HG03066 (cell line): ENCODE results near the gene KAT8.
"Not testable (repeated sequence)": the region's sequence is repeated elsewhere in the genome, so short reads cannot be mapped to it uniquely, and the experiment has no call there.

Source experiments
- ATAC-seq: cut with Tn5 transposase; IDR thresholded peaks from one replicate; pipeline ENCODE4 v1.9.1; 2021; ENCODE audit warnings: low read depth; ENCODE audit not compliant: unreplicated experiment

The KAT8 gene

DNA sequence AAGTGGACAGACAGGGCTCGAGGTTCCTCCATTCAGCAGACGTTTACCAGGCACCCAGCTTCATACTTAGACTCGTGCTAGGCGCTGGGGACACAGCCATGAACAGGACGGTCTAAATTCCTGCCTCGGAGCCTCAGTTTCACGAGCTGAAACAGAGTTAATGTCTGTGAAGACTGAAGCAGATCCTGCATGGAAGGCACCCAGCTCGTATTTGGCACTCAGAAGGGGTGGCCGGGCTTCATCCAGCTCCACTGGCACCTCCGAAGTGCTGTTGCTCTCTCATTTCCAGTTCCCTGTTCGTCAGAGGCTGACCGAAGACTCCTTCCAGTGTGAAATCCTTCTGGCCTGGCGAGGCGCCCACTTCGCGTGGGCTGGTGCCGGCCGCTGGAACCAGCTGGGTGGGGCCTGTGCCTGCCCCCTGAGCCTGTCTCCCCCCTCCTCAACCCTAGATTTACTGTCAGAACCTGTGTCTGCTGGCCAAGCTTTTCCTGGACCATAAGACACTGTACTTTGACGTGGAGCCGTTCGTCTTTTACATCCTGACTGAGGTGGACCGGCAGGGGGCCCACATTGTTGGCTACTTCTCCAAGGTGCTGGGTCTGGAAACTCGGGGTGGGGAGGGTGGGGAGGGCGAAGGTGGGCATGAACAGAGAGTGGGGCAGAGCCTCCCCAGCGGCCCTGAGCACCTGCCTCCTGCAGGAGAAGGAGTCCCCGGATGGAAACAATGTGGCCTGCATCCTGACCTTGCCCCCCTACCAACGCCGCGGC, 12.3 kb downstream of the KAT8 start:
- ATAC-seq, result no peak

DNA sequence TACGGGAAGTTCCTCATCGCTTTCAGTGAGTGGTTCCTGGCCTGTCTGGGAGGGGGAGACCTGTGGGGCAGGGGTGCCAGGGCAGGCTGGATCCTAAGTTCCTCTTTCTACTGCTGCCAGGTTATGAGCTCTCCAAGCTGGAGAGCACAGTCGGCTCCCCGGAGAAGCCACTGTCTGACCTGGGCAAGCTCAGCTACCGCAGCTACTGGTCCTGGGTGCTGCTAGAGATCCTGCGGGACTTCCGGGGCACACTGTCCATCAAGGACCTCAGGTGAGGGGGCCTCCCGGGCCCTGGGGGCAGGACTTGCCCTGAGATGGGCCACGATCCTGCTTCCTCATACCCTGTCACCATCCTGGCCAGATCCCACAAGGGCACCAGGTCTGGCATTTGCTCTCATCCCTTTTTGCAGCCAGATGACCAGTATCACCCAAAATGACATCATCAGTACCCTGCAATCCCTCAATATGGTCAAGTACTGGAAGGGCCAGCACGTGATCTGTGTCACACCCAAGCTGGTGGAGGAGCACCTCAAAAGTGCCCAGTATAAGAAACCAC, 12.9 kb downstream of the KAT8 start:
- ATAC-seq, result no peak

DNA sequence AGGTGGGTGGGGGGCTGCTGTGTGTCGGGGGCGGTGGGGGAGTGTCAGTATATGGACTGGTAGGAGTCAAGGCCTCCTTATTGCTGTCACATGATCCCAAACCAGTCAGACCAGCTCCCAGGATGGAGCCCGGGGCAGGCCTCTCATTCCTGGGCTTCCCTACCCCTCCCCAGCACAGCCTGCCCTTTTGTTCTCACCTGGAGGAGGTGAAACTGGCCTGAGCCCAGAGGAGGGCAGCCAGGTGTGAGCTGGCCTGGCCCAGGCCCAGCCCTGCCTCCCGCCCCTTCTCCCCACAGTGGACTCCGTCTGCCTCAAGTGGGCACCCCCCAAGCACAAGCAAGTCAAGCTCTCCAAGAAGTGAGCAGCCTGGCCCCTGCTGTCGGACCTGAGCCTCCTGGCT, 13.4 kb downstream of the KAT8 start:
- no peak for ATAC-seq

DNA sequence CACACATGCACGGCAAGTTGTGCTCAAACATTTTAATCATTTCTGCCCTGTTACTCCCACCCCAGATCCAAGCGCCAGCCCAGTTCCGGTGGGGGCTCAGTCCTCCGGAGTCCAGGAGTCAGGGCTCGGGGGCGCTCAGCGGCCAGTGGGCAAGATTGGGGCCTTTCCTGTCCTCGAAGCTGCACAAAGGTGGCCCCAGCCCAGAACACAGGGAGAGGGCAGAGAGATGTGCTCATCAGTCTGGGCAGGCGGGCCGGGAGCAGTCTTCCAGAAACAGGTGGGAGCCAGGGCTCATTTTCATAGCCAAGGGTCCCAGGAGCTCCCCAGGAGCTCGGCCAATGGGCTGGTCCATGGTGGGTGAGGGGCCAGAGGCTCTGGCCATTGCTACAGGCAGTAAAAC, 14.0 kb downstream of the KAT8 start:
- ATAC-seq, result no peak

DNA sequence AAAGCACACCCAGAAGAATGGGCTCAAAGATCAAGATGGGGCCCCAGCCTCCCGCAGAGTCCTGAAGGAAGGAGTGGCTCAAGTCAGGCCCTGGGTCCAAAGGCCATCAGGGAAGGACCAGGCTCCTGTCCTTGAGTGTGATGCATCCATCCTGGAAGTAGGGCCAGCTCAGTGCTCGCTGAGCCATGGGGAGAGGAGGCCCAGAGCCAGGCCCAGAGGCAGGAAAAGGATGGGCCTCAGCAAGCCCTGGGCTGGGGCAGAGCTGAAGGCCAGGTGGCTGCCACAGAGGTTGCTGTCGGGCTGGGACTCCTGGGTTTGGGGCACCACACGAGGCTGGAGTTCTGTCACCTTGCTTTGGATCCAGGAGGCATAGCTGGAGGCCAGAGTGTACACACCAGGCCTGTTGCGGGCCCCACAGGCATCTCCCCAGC, 14.4 kb downstream of the KAT8 start:
- no peak for ATAC-seq

DNA sequence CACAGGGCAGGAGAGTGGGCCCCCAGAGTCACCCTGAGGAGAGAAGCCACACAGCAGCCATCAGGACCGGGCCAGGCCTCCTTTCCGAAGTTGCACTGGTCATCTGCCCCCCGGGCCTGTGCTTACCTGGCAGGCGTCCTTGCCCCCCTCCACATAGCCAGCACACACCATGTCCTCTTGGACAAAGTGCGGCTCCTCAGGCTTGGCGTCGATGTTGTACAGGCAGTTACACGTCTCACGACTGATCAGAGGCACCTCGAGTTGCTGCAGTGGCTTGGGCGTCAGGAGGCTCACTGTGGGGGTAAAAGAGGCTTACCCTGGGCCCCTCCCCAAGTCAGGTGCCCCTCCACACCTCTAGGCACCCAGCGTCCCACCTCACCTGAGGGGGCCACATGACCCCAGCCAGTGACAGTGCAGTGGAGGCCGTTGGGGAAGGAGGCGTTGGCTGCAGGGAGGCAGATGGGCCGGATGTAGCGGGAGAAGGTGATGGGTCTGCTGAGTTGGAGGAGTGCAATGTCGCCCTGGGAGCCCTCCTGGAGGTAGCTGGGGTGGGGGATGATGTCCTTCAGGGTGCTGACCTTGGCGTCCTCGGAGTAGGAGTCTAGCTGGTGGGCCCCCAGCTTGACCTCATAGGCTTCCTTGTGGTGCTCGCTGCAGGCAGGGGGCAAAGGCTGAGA, 15.0 kb downstream of the KAT8 start:
- no peak for ATAC-seq

DNA sequence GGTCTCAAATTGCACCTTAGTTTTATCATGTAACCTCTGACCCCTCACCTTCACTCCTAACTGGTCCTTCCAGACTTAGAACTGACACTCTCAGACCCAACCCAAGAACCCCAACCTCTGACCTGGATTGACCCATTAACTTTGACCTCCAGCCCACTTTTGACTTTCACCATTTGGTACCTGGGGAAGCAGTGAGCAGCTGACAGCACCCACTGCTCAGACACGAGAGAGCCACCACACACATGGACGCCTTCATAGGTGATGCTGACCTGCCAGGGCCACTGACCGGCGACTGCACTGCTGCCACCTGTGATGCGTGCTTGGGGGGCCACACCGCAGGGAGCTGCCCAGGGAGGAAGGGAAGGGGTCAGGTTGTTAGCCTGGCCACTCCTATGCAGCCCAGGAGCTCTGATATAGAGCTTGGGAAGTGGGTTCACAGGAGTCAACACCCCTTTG, 15.6 kb downstream of the KAT8 start:
- ATAC-seq, result no peak

DNA sequence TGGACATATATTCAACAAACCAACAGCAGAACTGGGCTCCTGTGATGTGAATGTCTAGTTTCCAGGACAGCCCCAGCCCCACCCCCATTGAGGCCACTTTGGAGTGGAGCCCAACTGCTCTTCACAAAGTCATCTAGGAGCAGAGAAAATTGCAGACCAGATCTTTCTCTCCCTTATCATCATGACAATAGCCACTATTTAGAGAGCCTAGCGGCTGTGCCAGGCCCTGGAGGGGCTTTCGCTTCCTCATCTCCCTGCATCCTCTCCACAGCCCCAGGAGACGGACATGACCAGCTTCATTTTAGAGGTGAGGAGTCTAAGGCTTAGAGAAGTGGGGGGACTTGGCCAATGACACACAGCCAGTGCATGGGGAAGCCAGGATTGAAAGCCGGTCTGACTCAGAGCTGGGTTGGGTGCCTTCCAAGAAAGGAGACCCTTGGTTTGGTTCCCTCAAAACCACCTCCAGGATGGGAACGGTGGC, 16.7 kb downstream of the KAT8 start:
- ATAC-seq, result no peak

DNA sequence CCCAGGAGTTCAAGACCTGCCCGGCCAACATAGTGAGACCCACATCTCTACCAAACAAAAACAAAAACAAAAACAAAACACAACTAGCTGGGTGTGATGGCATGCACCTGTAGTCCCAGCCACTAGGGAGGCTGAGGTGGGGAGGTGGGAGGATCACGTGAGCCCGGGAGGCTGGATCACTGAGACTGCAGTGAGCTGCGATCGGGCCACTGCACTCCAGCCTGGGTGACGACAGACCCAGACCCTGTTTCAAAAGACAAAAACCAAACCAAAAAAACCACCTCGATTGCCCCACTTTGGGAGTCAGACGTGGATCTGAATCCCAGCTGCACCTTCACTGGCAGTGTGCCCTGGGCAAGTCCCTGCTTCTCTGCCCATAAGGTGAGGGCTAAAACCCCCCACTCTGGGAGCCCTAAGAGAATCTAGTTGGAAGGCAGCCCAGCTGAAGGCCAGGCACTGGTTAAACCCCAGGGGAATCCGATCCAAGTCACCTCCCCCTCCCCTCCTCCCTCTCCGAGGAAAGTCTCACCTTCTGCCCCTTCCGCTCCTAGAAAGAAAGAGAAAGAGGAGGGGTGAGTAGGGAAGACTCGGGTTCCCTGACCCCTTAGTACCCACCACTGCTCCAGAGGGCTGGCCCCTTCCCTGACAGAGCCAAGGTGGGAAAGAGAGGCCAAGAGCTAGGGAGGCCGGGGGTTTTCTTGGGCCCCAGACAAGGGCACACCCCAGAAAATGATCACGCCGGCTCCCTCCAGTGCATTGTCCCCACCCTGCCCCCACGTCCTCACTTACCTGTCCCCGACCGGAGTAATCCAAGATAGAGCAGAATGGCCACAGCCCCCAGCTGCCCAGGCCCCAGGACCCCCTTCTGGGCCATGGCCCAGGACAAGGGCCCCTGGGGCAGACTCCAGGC, 17.4 kb downstream of the KAT8 start:
- ATAC-seq, result no peak

DNA sequence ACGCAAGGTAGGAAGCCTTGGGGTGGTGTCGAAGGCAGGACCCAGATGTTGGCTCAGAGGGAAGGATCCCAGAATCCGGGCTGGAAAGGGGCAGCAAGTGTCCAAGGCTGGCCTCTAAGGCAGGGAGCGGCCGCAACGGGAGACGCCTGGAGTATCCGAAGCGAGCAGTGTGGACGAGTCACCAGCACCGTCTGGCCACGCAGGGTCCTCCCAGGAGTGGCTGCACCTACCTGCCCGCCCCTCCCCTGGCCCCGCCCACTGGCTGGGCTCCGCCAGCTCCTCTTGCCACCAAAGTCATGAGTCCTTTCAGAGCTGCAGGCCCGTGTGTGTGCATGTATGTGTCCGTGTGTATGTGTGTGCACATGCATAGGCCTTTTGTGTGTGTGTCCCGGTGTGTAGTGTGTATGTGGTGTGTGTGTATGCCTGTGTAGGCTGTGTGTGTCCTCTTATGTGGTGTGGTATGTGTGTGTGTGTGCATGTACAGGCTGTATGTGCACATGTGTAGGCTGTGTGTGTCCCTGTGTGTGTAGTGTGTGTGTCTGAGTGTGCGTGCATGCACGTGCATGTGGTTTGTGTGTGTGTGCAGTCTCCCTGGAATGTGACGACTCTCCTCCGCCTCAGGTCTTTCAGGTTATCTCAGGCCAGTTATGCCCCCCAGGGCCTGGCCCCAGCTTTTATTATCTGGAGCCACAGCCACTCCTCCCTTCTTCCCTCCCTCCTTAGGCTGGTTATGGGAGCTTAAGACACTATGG, 18.2 kb downstream of the KAT8 start, which contains the start of gene PRSS8:
TSS of gene PRSS8 (minus strand) at position 193 of the 752 bp plus-strand sequence. CDS start 229 bp downstream, outside the sequence.
- no peak for ATAC-seq

DNA sequence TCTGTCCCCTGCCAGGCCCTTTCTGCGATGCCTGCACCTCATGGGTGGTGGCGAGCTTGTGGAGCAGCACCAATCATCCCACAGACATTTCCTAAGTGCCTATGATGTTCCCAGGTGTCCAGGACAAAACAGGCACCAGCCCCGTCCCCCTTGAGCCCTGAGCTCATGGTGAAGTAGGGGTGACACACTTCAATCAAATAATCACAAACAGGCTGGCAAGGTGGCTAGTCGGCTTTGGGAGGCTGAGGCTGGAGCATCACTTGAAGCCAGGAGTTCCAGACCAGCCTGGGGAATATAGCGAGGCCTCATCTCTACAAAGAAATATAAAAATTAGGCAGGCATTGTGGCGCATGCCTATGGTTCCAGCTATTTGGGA, 18.8 kb downstream of the KAT8 start:
- ATAC-seq, result no peak

DNA sequence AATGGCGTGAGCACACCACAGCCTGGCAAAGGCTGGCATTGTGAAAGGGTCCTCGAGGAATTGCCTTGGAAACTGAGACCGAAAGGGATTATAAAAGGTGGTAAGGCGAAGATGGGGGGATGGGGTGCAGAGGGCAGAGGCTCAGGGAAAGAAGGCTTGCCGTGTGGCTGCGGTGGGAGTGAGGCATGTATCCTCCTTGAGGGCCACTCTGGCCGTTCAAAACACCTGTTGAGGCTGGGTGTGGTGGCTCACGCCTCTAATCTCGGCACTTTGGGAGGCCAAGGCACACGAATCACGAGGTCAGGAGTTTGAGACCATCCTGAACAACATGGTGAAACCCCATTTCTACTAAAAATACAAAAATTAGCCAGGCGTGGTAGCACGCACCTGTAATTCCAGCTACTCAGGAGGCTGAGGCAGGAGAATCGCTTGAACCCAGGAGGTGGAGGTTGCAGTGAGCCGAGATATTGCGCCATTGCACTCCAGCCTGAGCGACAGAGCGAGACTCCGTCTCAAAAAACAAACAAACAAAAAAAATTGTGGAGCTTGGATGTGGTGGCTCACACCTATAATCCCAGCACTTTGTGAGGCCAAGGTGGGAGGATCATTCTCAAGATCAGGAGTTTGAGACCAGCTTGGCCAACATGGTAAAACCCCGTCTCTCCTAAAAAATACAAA, 19.5 kb downstream of the KAT8 start:
- not testable (repeated sequence) for ATAC-seq

DNA sequence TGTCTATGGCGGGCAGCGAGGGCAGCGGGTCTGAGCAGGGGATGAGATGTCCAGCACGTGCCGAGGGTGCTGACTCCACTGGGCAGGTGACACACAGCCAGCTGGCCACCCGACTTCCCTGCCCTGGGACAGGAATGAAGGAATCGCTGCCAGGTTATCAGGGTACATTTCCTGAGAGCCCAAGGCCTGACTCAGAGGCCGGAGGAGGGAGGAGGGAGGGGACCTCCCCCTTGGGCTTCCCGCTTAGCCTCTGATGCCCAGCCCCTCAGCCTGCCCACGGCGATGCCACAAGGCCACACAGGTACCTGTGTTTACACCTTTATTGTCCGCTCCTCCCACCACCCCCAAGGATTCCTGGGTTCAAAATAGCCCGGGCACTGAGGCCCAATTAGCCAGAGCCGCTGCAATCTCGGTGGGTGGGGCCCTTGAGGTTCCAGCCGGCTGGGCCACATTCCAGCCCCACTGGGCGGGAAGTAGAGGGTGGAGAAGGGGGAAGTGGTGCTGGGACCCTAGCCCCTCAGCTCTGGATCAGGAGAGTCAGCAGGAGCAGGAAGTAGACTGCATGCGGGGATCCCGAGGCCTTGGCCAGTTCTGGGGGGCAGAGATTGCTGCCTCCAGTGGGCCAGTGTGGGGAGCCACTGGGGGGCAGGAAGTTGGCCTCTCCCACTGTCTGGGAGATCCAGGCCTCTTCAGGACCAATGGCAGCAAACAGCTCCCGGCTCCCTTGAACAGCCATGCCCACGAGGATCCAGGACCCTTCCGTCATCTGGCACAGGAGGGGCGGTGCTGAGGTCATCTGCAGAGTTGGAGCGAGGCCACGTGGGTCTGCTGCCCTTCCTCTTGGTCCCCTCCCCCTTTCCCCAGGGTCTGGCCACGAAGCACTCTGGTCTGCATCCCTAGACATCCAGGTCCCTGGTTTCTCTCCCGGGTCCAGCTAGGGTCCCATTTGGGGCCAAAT, 21.4 kb downstream of the KAT8 start:
- no peak for ATAC-seq

DNA sequence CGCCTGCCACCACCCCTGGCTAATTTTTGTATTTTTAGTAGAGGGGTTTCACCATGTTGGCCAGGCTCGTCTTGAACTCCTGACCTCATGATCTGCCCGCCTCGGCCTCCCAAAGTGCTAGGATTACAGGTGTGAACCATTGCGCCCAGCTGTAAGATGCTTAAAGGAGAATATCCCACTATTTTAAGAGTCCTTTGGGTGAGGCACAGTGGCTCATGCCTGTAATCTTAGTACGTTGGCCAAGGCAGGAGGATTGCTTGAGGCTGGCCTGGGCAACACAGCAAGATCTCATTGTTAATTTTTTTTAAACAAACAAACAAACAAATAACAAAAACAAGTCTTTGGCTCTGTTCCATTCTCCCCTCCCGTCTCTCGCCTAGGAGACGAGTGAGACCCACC, 23.6 kb downstream of the KAT8 start:
- ATAC-seq, result not testable (repeated sequence)

DNA sequence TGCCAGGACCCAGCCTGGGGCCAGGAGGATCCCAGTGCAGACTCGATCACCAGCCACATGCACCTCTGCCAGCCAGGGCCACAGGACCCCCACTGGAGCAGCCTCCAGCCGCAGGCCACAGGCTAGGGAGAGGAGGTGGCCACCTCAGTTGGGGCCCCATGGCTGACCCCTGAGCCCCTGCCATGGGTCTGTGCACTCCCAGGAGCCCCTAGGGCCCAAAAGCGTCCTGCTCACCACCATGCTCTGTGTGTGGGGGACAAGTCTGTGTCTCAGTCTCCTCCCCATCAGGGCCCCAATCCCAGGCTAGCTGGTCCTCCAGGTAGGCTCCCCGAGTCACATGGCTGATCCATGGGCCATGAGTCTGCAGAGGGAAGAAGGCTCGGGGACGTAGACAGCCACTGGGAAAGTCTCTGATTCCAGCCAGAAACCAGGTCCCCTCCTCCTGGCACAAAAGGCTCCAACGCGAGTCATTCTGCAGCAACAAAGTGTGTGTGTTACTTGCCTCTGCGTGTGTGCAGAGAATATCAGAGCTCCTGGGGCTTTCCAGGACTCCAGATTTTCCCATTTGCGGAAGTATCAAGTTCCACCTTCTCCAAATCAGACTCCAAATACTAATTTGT, 24.1 kb downstream of the KAT8 start:
- no peak for ATAC-seq

DNA sequence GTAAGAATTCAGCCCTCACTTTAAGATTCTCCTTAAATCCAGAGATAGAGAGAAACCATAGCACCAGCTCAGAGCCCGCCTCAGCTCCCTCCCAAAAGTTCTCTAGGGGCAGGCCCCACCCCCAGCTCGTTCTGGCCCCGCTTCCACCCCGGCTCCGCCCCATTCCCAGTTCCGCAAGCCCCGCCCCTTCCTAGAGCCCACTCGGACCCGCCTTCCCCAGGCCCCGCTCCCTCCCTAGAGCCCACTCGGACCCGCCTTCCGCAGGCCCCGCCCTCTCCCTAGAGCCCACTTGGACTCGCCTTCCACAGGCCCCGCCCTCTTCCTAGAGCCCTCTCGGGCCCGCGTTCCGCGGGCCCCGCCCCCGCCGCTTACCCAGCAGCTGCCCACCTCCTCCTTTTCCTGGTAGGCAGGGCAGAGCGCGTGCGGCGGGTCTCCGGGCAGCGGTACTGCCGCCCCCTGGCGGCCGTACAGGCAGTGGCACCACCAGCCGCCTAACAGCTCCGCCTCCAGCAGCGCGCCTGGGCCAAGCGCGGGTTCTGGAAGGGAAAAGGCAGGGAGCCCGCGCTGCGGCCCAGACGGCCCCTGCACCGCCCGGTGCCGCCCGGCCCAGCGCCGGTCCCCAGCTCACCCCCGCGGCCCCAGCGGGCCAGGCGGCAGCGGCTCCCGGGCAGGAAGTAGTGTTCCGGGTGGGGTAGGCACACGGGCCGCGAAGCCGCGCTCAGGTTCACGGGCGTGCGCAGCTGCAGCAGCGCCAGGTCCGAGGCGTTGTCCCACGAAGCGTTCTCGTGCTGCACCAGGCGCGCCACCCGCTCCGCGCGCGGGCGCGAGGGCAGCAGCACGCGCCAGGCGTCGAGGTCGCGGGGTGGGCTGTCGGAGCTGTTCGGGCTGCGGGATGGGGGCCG, 24.9 kb downstream of the KAT8 start:
- ATAC-seq, result peak; percentile 83
